ENCODE data around the gene HAUS7. TPM values are rescaled to one million over a fixed set of nuclear protein-coding genes. Genes with fewer than 3 reads are reported as not detected.

Gene HAUS7
- polyA plus RNA-seq, 1 donor from 2014 or later: 27.7 TPM

- Histone ChIP-seq H3F3A (ENCODE audit: insufficient read depth, low read length, poor library complexity, severe bottlenecking) (no peaks in the 10 kb centered on the region), H3K79me2 (replicated peaks; ENCODE audit: insufficient read depth, low read length) (no peaks in the 10 kb centered on the region), H3K36me3 (ENCODE audit: insufficient read depth, low read length) (no peaks in the 10 kb centered on the region), H3K9ac (ENCODE audit: low read length) (no peak overlapping the region), H2AFZ (ENCODE audit: low read depth, low read length) (no peak overlapping the region), H3K9me2 (ENCODE audit: insufficient read depth, low read length) (no peaks in the 10 kb centered on the region), H3K27ac (ENCODE audit: low read length) (no peak overlapping the region), H3K27me3 (ENCODE audit: insufficient read depth, low read depth, low read length) (peaks cover 2% of the 10 kb centered on the region), H3K9me3 (ENCODE audit: low read length) (no peaks in the 10 kb centered on the region), H3K4me2 (ENCODE audit: low read length) (no peak overlapping the region), H4K20me1 (ENCODE audit: insufficient read depth) (no peaks in the 10 kb centered on the region), H3K4me3 (ENCODE audit: low read length) (no peak overlapping the region)
- TF ChIP-seq POLR2AphosphoS5 (IDR thresholded peaks at IDR 0.05) (no peak), RAD21 (conservative IDR thresholded peaks at IDR 0.05) (no peak), MXI1 (conservative IDR thresholded peaks at IDR 0.05; ENCODE audit: poor library complexity, severe bottlenecking) (no peak), SMC3 (conservative IDR thresholded peaks at IDR 0.05; ENCODE audit: poor library complexity) (no peak), CTCF (IDR thresholded peaks at IDR 0.05; ENCODE audit: poor library complexity, severe bottlenecking) (no peak), TAF1 (IDR thresholded peaks at IDR 0.05; ENCODE audit: low read depth) (no peak), REST (IDR thresholded peaks at IDR 0.05; ENCODE audit: borderline replicate concordance) (no peak)
Measured at GRCh38 chrX:153512501-153512893, 42.1 kb upstream of the HAUS7 start.

- Histone ChIP-seq H3K9me3 (ENCODE audit: low read length) (no peaks in the 10 kb centered on the region), H3K9me2 (ENCODE audit: insufficient read depth, low read length) (no peaks in the 10 kb centered on the region), H2AFZ (ENCODE audit: low read depth, low read length) (no peak overlapping the region), H3K27ac (ENCODE audit: low read length) (no peak overlapping the region), H3K4me3 (ENCODE audit: low read length) (no peak overlapping the region), H3K9ac (ENCODE audit: low read length) (no peak overlapping the region), H3F3A (ENCODE audit: insufficient read depth, low read length, poor library complexity, severe bottlenecking) (no peaks in the 10 kb centered on the region), H3K27me3 (ENCODE audit: insufficient read depth, low read depth, low read length) (peaks cover 2% of the 10 kb centered on the region), H3K4me2 (ENCODE audit: low read length) (no peak overlapping the region), H3K36me3 (ENCODE audit: insufficient read depth, low read length) (no peaks in the 10 kb centered on the region), H4K20me1 (ENCODE audit: insufficient read depth) (no peaks in the 10 kb centered on the region), H3K79me2 (replicated peaks; ENCODE audit: insufficient read depth, low read length) (no peaks in the 10 kb centered on the region)
- TF ChIP-seq EP300 (conservative IDR thresholded peaks at IDR 0.05; ENCODE audit: poor library complexity, severe bottlenecking): no peak
- no peak for TF ChIP-seq TAF1 (IDR thresholded peaks at IDR 0.05; ENCODE audit: low read depth)
- no peak for TF ChIP-seq REST (IDR thresholded peaks at IDR 0.05; ENCODE audit: borderline replicate concordance)
- TF ChIP-seq SMC3 (conservative IDR thresholded peaks at IDR 0.05; ENCODE audit: poor library complexity): no peak
Measured at GRCh38 chrX:153511784-153512500, 41.6 kb upstream of the HAUS7 start.

Data from neural cell (in vitro differentiated cells).